Smooth muscle cell (in vitro differentiated cells): Measurements from ENCODE around the gene VRK2. TPM values are rescaled to one million over a fixed set of nuclear protein-coding genes. Genes with fewer than 3 reads are reported as not detected.
A peak's percentile ranks its signal among the peaks of the same experiment; 100 is the strongest.

Source experiments
- DNase-seq: peaks from one replicate; lab custom pipeline; 2025; ENCODE audit not compliant: unreplicated experiment; lab: John Stamatoyannopoulos, UW
- H2AFZ ChIP-seq: fragments of 200-600 bp; sonication (generic); 2 replicates; pipeline ENCODE4 v1.6.0; 2016; ENCODE audit warnings: antibody characterized with exemption, low read depth, mild to moderate bottlenecking
- H3F3A ChIP-seq: fragments of 200-600 bp; sonication (generic); 2 replicates; pipeline ENCODE4 v1.6.0; 2017; ENCODE audit warnings: antibody characterized with exemption, low read depth
- H3K27ac ChIP-seq: fragments of 200-600 bp; sonication (generic); 2 replicates; pipeline ENCODE4 v1.5.1; 2016; ENCODE audit warnings: low read depth, mild to moderate bottlenecking
- H3K27me3 ChIP-seq: fragments of 200-600 bp; sonication (generic); 2 replicates; pipeline ENCODE4 v1.6.1; 2016; ENCODE audit warnings: low read depth, mild to moderate bottlenecking
- H3K36me3 ChIP-seq: fragments of 200-600 bp; sonication (generic); 2 replicates; pipeline ENCODE4 v1.5.1; 2016; ENCODE audit warnings: low read depth
- H3K4me1 ChIP-seq: fragments of 200-600 bp; sonication (generic); 2 replicates; pipeline ENCODE4 v1.5.1; 2016; ENCODE audit warnings: low read depth
- H3K4me2 ChIP-seq: fragments of 200-600 bp; sonication (generic); 2 replicates; pipeline ENCODE4 v1.6.0; 2016; ENCODE audit warnings: mild to moderate bottlenecking
- H3K4me3 ChIP-seq: fragments of 200-600 bp; sonication (generic); 2 replicates; pipeline ENCODE4 v1.5.1; 2016; ENCODE audit warnings: mild to moderate bottlenecking
- H3K79me2 ChIP-seq: fragments of 200-600 bp; sonication (generic); 2 replicates; pipeline ENCODE4 v1.6.0; 2016; ENCODE audit warnings: low read depth, mild to moderate bottlenecking
- H3K9ac ChIP-seq: fragments of 200-600 bp; sonication (generic); 2 replicates; pipeline ENCODE4 v1.6.0; 2016; ENCODE audit warnings: low read depth
- H3K9me3 ChIP-seq: fragments of 200-600 bp; sonication (generic); replicated peaks from 2 replicates; pipeline ENCODE4 v1.5.1; 2016; ENCODE audit warnings: low read depth
- H4K20me1 ChIP-seq: fragments of 200-600 bp; sonication (generic); 2 replicates; pipeline ENCODE4 v1.6.0; 2016; ENCODE audit warnings: low read depth
- WGBS: methylation state at CpG from one replicate; pipeline ENCODE4 v1.1.7; 2016; ENCODE audit warnings: low lambda C conversion rate; 5-methylcytosine and 5-hydroxymethylcytosine counted together
- polyA plus RNA-seq: library from polyadenylated mRNA; unstranded; fragments of >200 nt; fragmentation: Nextera tagmentation; extraction: Ambion mirVana; gene quantifications from 2 replicates; pipeline ENCODE4 v1.2.1, GENCODE V29; 2016
- total RNA-seq: library from RNA; depleted of rRNA; stranded (reverse); fragments of >200 nt; gene quantifications from 2 replicates; pipeline ENCODE4 v1.2.3, GENCODE V29; 2014
- TF ChIP-seq, protein P1 (sequence below): fragments of 200-600 bp; sonication (generic); IDR thresholded peaks from 2 replicates; pipeline ENCODE4 v1.5.1; 2017; ENCODE audit warnings: borderline replicate concordance, mild to moderate bottlenecking, antibody characterized with exemption; ENCODE audit not compliant: insufficient read depth, poor library complexity, severe bottlenecking

Gene VRK2
- total and polyA plus RNA-seq, 2 experiments from 2014 or later, result 22.2 to 35.5 TPM

DNA sequence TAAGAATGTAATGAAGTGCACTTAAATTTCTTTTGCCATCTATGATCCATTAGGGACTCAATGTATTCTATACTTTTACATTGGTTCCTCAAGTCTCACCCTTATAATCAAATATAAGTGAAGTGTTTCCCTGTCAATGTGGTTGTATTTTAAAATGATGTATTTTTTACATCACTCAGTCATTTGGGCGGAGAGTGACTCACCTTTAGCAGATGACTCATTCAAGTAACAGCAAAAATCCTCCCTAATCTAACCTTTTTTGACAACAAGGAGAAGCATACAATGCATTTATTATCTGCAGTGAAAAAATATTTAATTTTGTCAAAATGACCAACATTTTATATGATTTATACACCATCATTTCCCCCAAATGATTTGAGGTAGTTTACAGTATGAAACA is 100.1 kb downstream of the VRK2 start:
- no peaks in the 10 kb centered on the region for H3K79me2 ChIP-seq
- H3K9ac ChIP-seq, result no peak overlapping the region
- H4K20me1 ChIP-seq, result no peaks in the 10 kb centered on the region
- no peak overlapping the region for H3K4me3 ChIP-seq
- H3K27me3 ChIP-seq, result no peaks in the 10 kb centered on the region
- no peaks in the 10 kb centered on the region for H3F3A ChIP-seq
- H3K4me1 ChIP-seq, result no peaks in the 10 kb centered on the region
- H3K36me3 ChIP-seq, result peaks cover 3% of the 10 kb centered on the region
- no peak overlapping the region for H3K4me2 ChIP-seq
- peaks cover 3% of the 10 kb centered on the region for H3K9me3 ChIP-seq
- no peak overlapping the region for H3K27ac ChIP-seq
- TF ChIP-seq, protein P1, sequence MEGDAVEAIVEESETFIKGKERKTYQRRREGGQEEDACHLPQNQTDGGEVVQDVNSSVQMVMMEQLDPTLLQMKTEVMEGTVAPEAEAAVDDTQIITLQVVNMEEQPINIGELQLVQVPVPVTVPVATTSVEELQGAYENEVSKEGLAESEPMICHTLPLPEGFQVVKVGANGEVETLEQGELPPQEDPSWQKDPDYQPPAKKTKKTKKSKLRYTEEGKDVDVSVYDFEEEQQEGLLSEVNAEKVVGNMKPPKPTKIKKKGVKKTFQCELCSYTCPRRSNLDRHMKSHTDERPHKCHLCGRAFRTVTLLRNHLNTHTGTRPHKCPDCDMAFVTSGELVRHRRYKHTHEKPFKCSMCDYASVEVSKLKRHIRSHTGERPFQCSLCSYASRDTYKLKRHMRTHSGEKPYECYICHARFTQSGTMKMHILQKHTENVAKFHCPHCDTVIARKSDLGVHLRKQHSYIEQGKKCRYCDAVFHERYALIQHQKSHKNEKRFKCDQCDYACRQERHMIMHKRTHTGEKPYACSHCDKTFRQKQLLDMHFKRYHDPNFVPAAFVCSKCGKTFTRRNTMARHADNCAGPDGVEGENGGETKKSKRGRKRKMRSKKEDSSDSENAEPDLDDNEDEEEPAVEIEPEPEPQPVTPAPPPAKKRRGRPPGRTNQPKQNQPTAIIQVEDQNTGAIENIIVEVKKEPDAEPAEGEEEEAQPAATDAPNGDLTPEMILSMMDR, result no peak
- H2AFZ ChIP-seq, result no peak overlapping the region
- no peak for DNase-seq
- 75% methylated on average over 1 of the region's 1 CpG for WGBS

DNA sequence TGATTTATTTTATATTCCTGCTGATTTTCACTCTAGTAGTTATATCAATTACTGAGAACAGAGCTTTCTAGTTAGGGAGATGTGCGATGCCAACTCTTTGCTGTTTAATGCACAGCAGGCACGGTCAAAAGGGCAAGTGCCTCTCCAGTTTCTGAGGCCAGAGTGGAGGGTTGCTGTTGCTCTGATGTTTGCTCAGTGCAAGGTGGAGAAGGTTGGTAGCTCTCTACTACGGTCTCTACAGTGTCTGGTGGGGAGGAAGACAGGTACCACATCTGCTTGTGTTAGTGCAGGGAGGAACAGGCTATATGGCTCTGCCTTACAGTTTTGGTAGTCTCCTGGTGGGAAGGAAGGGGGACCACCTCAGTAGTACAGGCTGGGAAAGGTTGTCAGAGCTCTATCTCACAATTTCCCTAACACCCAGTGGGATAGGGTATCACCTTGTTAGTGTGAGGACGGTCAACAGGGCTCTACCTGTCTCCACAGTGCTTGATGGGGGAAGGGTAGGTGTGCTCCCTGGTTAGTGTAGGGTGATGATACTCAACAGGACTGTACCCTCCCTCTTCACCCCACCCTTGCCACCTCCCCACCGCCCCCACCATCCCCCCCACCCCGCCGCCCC is 108.7 kb downstream of the VRK2 start:
- Histone ChIP-seq H3K36me3 (peaks cover 4% of the 10 kb centered on the region), H2AFZ (no peak overlapping the region), H4K20me1 (no peaks in the 10 kb centered on the region), H3F3A (no peaks in the 10 kb centered on the region), H3K27me3 (no peaks in the 10 kb centered on the region), H3K4me3 (no peak overlapping the region), H3K4me1 (peaks cover 5% of the 10 kb centered on the region), H3K9me3 (no peaks in the 10 kb centered on the region), H3K79me2 (no peaks in the 10 kb centered on the region), H3K4me2 (no peak overlapping the region), H3K27ac (no peak overlapping the region), H3K9ac (no peak overlapping the region)
- no peak for DNase-seq
- WGBS, result 96% methylated on average over 7 of the region's 7 CpGs
- TF ChIP-seq, protein P1, result no peak

DNA sequence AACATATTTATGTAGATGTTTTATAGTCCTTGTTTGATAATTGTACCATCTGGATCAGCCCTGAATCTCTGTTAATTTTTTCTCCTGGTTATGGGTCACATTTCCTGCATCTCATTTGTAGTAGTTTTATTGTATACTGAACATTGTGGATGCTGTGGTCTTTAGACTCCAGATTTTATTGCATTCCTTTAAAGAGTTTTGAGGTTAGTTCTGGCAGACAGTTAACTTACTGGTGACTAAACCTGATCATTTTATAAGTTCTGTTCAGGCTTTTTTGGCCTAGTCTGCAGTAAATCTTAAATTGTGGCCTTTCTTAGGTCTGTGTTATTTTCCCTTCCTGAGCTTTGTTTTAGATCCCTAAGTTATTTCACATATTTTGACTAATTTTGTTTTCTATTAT is 110.2 kb downstream of the VRK2 start:
- Histone ChIP-seq H3K9ac (no peak overlapping the region), H3F3A (no peaks in the 10 kb centered on the region), H3K27me3 (no peaks in the 10 kb centered on the region), H3K27ac (peak overlapping the region; percentile 69), H3K4me3 (no peak overlapping the region), H3K36me3 (peaks cover 4% of the 10 kb centered on the region), H2AFZ (no peak overlapping the region), H3K4me2 (peak overlapping the region; percentile 30), H3K9me3 (no peaks in the 10 kb centered on the region), H4K20me1 (no peaks in the 10 kb centered on the region), H3K79me2 (no peaks in the 10 kb centered on the region), H3K4me1 (peaks cover 5% of the 10 kb centered on the region)
- TF ChIP-seq, protein P1, result no peak
- DNase-seq, result no peak

DNA sequence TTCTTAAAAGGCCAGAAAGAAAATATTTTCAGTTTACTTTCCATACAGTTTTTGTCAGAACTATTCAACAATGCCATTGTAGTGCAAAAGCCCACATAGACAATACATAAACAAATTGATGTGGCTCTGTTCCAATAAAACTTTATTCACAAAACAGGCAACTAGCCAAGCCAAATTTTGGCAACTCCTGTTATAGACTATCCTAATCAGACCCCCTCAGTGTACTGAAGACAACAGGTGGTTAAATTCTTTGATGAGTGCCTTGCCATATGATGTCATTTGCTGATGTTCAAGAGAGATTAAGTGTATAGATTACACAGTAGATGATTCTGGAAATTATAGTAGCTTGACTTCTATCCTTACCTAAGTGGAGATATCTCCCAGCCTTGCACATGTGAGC is 111.1 kb downstream of the VRK2 start:
- H3K4me3 ChIP-seq, result no peak overlapping the region
- H2AFZ ChIP-seq, result no peak overlapping the region
- no peak overlapping the region for H3K4me2 ChIP-seq
- H3F3A ChIP-seq, result no peaks in the 10 kb centered on the region
- H3K9me3 ChIP-seq, result no peaks in the 10 kb centered on the region
- H4K20me1 ChIP-seq, result no peaks in the 10 kb centered on the region
- H3K9ac ChIP-seq, result no peak overlapping the region
- peaks cover 5% of the 10 kb centered on the region for H3K4me1 ChIP-seq
- TF ChIP-seq, protein P1, result no peak
- H3K79me2 ChIP-seq, result no peaks in the 10 kb centered on the region
- DNase-seq, result no peak
- H3K27ac ChIP-seq, result peak overlapping the region; percentile 69
- no peaks in the 10 kb centered on the region for H3K27me3 ChIP-seq
- peaks cover 4% of the 10 kb centered on the region for H3K36me3 ChIP-seq
